SK-N-SH (cell line): Measurements from ENCODE around the gene SLC35F4.

Source experiments
- EP300 ChIP-seq, 2 experiments: IDR thresholded peaks; 2 replicates each; pipeline versions ENCODE4 v1.4.0 to v1.6.1; 2012; ENCODE audit warnings: borderline replicate concordance in 1 of 2, low read depth in 1 of 2, low read length in 1 of 2
- TF ChIP-seq, protein P1 (sequence below): IDR thresholded peaks from 2 replicates; pipeline ENCODE4 v1.4.0; 2012; ENCODE audit warnings: low read depth
- TF ChIP-seq, protein P2 (sequence below): fragments of 200-600 bp; sonication (generic); IDR thresholded peaks from 2 replicates; pipeline ENCODE4 v1.6.1; 2017; ENCODE audit warnings: antibody characterized with exemption, mild to moderate bottlenecking, moderate library complexity

DNA sequence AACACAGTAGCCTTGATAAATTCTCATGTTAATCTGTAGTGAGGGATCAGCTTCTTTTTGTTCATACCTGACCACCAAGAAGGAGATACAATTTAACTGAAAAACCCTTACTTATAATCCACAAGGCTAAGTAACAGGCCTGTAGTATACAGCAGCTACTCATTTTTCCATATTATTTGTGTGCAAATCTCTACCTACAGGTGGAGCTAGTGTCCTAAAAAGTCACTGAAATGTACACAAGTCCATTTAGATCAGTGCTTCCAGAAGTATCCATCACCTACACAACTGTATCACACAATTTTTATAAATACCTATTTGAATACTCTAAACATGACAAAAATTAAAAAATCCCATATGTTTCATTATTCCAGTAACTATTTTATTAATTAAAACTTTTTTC lies 173.2 kb downstream of the SLC35F4 start:
- TF ChIP-seq EP300 (IDR thresholded peaks at IDR 0.05; ENCODE audit: borderline replicate concordance in 1 of 2, low read depth in 1 of 2, low read length in 1 of 2) = no peak
- TF ChIP-seq, protein P1, sequence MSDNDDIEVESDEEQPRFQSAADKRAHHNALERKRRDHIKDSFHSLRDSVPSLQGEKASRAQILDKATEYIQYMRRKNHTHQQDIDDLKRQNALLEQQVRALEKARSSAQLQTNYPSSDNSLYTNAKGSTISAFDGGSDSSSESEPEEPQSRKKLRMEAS = no peak
- TF ChIP-seq, protein P2, sequence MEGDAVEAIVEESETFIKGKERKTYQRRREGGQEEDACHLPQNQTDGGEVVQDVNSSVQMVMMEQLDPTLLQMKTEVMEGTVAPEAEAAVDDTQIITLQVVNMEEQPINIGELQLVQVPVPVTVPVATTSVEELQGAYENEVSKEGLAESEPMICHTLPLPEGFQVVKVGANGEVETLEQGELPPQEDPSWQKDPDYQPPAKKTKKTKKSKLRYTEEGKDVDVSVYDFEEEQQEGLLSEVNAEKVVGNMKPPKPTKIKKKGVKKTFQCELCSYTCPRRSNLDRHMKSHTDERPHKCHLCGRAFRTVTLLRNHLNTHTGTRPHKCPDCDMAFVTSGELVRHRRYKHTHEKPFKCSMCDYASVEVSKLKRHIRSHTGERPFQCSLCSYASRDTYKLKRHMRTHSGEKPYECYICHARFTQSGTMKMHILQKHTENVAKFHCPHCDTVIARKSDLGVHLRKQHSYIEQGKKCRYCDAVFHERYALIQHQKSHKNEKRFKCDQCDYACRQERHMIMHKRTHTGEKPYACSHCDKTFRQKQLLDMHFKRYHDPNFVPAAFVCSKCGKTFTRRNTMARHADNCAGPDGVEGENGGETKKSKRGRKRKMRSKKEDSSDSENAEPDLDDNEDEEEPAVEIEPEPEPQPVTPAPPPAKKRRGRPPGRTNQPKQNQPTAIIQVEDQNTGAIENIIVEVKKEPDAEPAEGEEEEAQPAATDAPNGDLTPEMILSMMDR = peak; percentile 76
